ENCODE measurements around the gene EBNA1BP2. TPM values are rescaled to one million over a fixed set of nuclear protein-coding genes. Genes with fewer than 3 reads are reported as not detected.

The EBNA1BP2 gene
- total RNA-seq, 1 experiment from 2014 or later, result 274 TPM

- H3K9me2 ChIP-seq (replicated peaks; ENCODE audit: low read length), result no peaks in the 10 kb centered on the region
- no peaks in the 10 kb centered on the region for H4K20me1 ChIP-seq (ENCODE audit: low read length)
- H3K27ac ChIP-seq (ENCODE audit: low read length), result no peak overlapping the region
- no peaks in the 10 kb centered on the region for H3K79me2 ChIP-seq (ENCODE audit: low read length)
- no peaks in the 10 kb centered on the region for H3K27me3 ChIP-seq (ENCODE audit: low read length)
- no peak overlapping the region for H3K4me3 ChIP-seq (ENCODE audit: low read length)
- DNase-seq (no peak), ATAC-seq (no peak)
- no peak overlapping the region for H3K9ac ChIP-seq (ENCODE audit: low read length)
- ChIA-PET POLR2A (ENCODE audit: unreplicated experiment) (no interaction called here), CTCF (no interaction called here)
- H3K4me2 ChIP-seq (ENCODE audit: low read length), result no peak overlapping the region
- H3K36me3 ChIP-seq (ENCODE audit: low read depth, low read length), result no peaks in the 10 kb centered on the region
- no peaks in the 10 kb centered on the region for H3K4me1 ChIP-seq (ENCODE audit: insufficient read depth, low read length)
- no peaks in the 10 kb centered on the region for H3F3A ChIP-seq (ENCODE audit: low read length, unreplicated experiment)
- H3K9me3 ChIP-seq (ENCODE audit: low read length), result no peaks in the 10 kb centered on the region
- H2AFZ ChIP-seq (ENCODE audit: low read length), result no peak overlapping the region
- no TSS peak for BruUV-seq (replicated peaks)
- intact Hi-C loops (cut with micrococcal nuclease), result no loop called here
- TF ChIP-seq CTCF (conservative IDR thresholded peaks at IDR 0.05; ENCODE audit: low read depth, low read length) (no peak), EZH2 (IDR thresholded peaks at IDR 0.05; ENCODE audit: low read length, unreplicated experiment) (no peak), EZH2phosphoT487 (IDR thresholded peaks at IDR 0.05; ENCODE audit: borderline replicate concordance, low read length) (no peak)
These were observed 18.6 kb downstream of the EBNA1BP2 start for GRCh38 chr1:43153443-43153842.

- Histone ChIP-seq H3K36me3 (ENCODE audit: low read depth, low read length) (no peaks in the 10 kb centered on the region), H3K79me2 (ENCODE audit: low read length) (no peaks in the 10 kb centered on the region), H3K27ac (ENCODE audit: low read length) (no peak overlapping the region), H3K9me2 (replicated peaks; ENCODE audit: low read length) (no peaks in the 10 kb centered on the region), H3K4me1 (ENCODE audit: insufficient read depth, low read length) (peaks cover 2% of the 10 kb centered on the region; the same call in 1 of the 2 replicates), H3K4me2 (ENCODE audit: low read length) (no peak overlapping the region), H3K27me3 (ENCODE audit: low read length) (no peaks in the 10 kb centered on the region), H3K9ac (ENCODE audit: low read length) (no peak overlapping the region), H3K9me3 (ENCODE audit: low read length) (no peaks in the 10 kb centered on the region), H3F3A (ENCODE audit: low read length, unreplicated experiment) (no peaks in the 10 kb centered on the region), H2AFZ (ENCODE audit: low read length) (no peak overlapping the region), H3K4me3 (ENCODE audit: low read length) (no peak overlapping the region), H4K20me1 (ENCODE audit: low read length) (no peaks in the 10 kb centered on the region)
- intact Hi-C loops (cut with micrococcal nuclease), result no loop called here
- TF ChIP-seq EZH2 (IDR thresholded peaks at IDR 0.05; ENCODE audit: low read length, unreplicated experiment), result no peak
- TF ChIP-seq EZH2phosphoT487 (IDR thresholded peaks at IDR 0.05; ENCODE audit: borderline replicate concordance, low read length), result no peak
- TF ChIP-seq CTCF (conservative IDR thresholded peaks at IDR 0.05; ENCODE audit: low read depth, low read length), result no peak
- POLR2A ChIA-PET (ENCODE audit: unreplicated experiment), result no interaction called here
- DNase-seq (no peak), ATAC-seq (no peak)
- no TSS peak for BruUV-seq (replicated peaks)
- CTCF ChIA-PET, result no interaction called here
These were observed 19.2 kb downstream of the EBNA1BP2 start for GRCh38 chr1:43152866-43153265.

- Histone ChIP-seq H4K20me1 (ENCODE audit: low read length) (no peaks in the 10 kb centered on the region), H3K9me3 (ENCODE audit: low read length) (no peaks in the 10 kb centered on the region), H3K27me3 (ENCODE audit: low read length) (no peaks in the 10 kb centered on the region), H3K4me2 (ENCODE audit: low read length) (no peak overlapping the region), H3K36me3 (ENCODE audit: low read depth, low read length) (no peaks in the 10 kb centered on the region), H3K9me2 (replicated peaks; ENCODE audit: low read length) (no peaks in the 10 kb centered on the region), H3K79me2 (ENCODE audit: low read length) (no peaks in the 10 kb centered on the region), H3F3A (ENCODE audit: low read length, unreplicated experiment) (no peaks in the 10 kb centered on the region), H3K4me1 (ENCODE audit: insufficient read depth, low read length) (peaks cover 11% of the 10 kb centered on the region; the same call in 1 of the 2 replicates), H3K4me3 (ENCODE audit: low read length) (no peak overlapping the region), H2AFZ (ENCODE audit: low read length) (no peak overlapping the region), H3K27ac (ENCODE audit: low read length) (no peak overlapping the region), H3K9ac (ENCODE audit: low read length) (no peak overlapping the region)
- ChIA-PET CTCF (no interaction called here), POLR2A (ENCODE audit: unreplicated experiment) (no interaction called here)
- BruUV-seq (replicated peaks), result no TSS peak
- TF ChIP-seq EZH2 (IDR thresholded peaks at IDR 0.05; ENCODE audit: low read length, unreplicated experiment) (no peak), EZH2phosphoT487 (IDR thresholded peaks at IDR 0.05; ENCODE audit: borderline replicate concordance, low read length) (no peak), CTCF (conservative IDR thresholded peaks at IDR 0.05; ENCODE audit: low read depth, low read length) (no peak)
- ATAC-seq (no peak), DNase-seq (no peak)
- intact Hi-C loops (cut with micrococcal nuclease), result no loop called here
These were observed 22.2 kb downstream of the EBNA1BP2 start for GRCh38 chr1:43149889-43150288.

All from PC-3 (cell line).